Stimulated activated CD8-positive, alpha-beta memory T cell treated with anti-CD3 and anti-CD28 coated beads, Interleukin-4, amount 100 ng/mL, for 1 hour (primary cell): ENCODE measurements around the gene SLC39A3.
"Not testable (repeated sequence)": the region's sequence is repeated elsewhere in the genome, so short reads cannot be mapped to it uniquely, and the experiment has no call there.

Experiments
- DNase-seq, 2 donors: peaks; one replicate each; pipeline ENCODE4 v3.0.0-alpha.2; 2020; ENCODE audit warnings: low read depth in 2 of 2, low spot score in 1 of 2

The SLC39A3 gene

DNA sequence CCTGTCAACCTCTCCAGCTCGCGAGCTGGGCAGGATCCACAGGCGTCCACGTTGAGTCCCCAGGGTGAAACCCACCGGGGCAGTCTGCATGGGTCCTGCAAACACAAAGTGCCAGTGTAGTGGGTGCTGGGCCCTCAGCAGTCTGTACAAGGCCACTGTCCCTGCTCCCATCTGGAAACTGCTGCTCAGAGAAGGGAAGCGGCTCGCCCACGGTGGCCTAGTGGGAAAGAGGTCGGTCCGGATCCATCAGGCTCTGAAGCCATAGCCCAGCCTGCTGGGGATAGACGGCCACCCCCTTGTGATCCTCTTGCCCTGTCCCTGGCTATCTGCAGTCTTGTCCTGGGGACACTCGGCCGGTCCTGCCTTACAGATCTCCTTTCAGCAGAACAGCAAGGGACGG, 16.1 kb downstream of the SLC39A3 start:
- DNase-seq = no peak

DNA sequence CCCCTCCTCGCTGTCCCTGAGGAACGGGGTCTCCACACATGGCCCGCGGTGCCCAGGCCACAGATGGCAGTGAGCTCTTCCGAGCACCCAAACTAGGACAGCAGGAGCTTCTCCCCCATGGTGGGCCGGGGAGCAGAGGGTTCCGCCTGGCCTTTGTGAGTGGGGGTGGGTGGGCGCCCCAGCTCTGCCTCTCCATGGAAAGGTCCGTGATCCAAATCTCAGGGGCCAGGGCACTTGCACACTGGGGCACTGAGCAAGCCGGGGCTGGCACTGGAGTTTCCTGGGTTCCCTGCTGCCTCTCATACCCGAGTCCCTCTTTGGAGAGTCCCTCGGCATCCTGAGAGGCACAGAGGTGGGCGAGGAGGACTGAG, 16.5 kb downstream of the SLC39A3 start:
- DNase-seq = no peak

GRCh38 chr19:2722541-2723344, 17.1 kb downstream of the SLC39A3 start:
- no peak for DNase-seq

- no peak for DNase-seq
These were observed 18.0 kb downstream of the SLC39A3 start for GRCh38 chr19:2721570-2722540.

DNA sequence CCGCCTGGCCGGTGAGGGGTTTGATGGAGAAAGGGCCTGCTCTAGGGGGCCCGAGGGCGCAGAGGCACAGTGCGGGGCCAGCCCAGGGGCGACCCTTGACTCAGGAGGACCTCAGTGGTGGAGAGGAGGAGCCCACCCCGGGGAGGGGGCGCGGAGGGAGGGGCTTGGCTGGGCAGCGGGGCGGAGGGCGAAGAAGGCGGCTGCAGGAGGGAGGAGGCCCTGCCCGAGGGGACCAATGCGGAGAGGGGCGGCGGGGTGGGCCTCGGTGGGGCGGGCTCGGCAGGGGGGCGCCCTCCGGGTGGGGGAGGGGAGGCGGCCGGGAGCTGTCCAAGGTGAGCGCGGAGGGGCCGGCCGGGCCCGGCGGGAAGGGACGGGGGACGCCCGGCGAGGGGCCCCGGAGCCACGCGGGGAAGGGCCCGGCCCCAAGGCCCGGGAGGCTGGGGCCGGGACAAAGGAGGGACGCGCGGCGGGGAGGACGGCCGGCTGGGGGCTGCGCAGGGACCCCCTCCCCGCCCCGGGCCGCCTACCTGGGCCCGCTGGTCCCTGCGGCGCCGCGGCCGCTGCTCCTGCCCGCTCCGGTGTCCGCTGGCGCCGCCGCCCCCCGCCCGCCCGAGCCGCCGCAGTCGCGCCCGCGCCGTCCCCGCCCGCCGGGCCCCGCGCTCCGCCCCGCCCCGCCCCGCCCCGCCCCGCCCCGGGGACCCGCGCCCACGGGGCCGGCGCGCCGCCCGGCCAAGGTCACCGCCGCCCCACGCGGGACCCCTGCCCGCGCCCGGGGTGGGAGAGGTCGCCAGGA, 18.8 kb downstream of the SLC39A3 start, which contains the start of gene DIRAS1:
TSS of gene DIRAS1 (minus strand) at position 596 of the 793 bp plus-strand sequence. CDS start 3,566 bp downstream, outside the sequence.
- no peak for DNase-seq

- no peak for DNase-seq
These were observed 19.7 kb downstream of the SLC39A3 start for GRCh38 chr19:2719920-2720776.

GRCh38 chr19:2719232-2719735, 20.5 kb downstream of the SLC39A3 start:
- DNase-seq = no peak

DNA sequence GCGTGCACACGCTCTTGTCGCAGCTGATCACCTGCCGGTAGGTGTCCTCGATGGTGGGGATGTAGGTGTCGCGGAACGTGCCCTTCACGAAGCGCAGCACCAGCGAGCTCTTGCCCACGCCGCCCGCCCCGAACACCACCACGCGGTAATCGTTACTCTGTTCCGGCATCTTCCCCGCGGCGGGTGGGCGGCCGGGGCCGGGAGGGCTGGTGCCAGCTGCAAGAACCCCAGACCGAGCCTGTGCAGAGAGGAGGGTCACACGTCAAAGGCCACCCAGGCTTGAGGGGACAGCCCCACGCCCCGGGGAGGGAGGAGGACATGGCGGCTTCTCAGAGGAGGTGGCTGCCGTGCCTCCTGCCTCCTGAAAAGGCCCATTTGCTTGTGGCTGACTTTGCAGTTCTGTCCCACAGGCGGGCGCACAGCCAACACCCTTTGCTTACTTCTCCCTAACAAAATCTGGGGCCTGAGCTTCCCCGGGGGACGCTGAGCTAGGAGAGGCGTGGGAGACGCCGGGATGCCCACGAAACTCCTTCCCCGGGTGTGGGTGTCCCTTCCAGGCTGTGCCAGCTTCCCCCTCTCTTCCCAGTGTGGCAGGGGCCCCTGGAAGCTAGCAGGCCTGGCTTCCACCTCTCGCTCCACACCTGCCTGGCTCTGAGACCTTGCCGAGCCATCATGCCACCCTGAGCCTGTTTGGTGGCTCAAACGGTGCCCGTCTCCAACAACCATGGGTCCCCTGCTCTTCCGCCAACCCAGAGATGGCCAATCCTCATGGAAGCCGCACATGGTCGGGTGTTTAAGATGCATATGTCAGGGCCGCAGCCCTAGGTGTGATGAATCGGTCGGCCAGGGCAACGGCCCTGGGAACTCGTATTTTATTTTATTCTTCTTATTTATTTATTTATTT, 21.9 kb downstream of the SLC39A3 start:
- DNase-seq = no peak

DNA sequence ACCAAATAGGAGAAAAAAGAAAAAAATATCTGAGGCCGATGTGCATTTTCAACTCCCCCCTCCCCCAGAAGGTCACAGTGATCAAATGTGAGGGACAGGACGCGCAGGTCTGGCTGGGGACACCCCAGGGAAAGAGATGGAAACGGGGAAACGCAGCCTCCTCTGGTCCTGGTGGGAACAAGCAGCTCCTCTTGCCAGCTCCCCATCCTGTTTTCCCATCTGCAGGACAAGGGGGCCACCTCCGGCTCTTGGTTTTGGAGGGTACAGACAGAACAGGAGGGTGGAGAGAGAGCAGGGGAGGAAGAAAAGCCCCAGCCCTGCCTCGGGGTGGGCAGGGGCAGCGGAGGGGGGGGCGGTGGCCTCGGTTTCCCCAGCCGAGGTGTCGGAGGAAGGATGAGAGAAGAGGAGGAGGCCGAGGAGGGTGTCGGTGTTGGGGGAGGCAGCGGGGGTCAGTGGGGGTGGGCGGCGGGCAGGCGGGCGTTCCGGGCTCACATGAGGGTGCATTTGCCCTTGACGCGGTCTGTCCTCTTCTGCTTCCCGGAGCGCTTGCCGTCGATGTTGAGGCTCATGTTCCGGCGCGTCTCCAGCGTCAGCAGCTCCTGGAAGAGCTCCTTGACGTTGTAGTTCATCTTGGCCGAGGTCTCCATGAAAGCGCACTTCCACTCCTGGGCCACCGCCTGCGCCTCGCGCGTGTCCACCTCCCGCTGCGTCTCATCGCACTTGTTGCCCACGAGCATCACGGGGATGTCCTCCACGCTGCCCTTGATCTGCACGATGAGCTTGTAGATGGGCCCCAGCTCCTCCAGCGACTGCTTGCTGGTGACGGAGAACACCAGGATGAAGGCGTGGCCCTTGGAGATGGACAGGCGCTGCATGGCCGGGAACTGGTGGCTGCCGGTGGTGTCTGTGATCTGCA, 22.8 kb downstream of the SLC39A3 start:
- no peak for DNase-seq

DNA sequence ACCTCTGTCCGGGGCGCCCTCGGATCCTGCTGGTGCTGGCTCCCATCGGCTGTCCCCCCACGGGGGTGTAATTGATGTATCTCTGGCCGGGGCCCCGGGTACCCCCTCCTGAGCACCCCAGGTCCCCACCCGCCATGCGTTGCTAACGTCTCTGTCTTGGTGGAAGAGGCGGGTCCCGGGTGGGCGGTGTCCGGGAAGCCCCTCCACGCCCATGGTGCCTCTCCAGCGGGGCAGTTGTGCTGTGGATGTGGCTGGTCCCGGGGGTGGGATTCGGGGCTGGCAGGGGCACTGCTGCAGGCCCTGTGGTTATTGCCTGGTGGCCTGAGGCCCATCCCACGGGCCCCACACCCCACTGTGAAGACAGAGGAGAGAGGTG, 23.6 kb downstream of the SLC39A3 start:
- DNase-seq = no peak

GRCh38 chr19:2715470-2716274, 24.1 kb downstream of the SLC39A3 start:
- DNase-seq = no peak

DNA sequence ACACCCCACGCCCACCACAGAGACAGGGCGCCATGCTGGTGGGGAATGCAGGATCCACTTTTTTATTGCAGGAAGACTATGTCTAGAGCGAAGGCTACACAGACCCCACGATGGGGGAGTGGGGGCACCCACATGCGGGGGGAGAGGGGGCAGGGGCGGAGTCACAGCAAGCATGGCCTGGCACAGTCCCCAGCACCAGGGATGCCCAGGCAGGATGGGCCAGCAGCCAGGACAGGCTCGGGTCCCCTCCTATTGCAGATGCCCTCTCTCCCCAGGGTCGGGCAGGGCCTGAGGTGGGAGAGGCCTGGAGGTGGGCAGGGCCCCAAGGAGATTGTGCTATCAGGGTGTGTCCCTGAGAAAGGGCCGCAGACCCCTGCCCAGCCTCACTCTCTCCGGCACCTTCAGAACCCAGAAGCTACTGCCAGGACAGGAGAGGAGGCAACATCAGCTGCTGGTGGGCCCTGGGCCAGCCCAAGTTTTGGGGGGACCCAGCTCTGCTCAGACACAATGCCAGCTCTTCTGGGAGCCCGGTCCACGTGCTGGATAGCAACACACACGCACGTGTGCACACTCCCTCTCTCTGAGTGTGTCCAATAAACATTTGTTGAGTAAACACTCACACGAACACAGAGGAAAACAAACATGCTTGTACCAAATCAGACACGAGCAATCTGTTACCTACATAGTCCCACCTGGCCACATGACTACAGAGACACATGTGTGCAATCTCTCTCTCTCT, 25.1 kb downstream of the SLC39A3 start:
- no peak for DNase-seq

DNA sequence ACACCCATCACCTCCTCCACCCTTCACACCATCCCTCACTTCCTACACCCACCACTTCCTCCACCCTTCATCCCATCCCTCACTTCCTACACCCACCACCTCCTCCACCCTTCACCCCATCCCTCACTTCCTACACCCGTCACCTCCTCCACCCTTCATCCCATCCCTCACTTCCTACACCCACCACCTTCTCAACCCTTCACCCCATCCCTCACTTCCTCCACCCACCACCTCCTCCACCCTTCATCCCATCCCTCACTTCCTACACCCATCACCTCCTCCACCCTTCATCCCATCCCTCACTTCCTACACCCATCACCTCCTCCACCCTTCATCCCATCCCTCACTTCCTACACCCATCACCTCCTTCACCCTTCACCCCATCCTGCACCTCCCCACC, 25.7 kb downstream of the SLC39A3 start:
- DNase-seq = not testable (repeated sequence)

- not testable (repeated sequence) for DNase-seq
These were observed 26.6 kb downstream of the SLC39A3 start for GRCh38 chr19:2713170-2713569.

DNA sequence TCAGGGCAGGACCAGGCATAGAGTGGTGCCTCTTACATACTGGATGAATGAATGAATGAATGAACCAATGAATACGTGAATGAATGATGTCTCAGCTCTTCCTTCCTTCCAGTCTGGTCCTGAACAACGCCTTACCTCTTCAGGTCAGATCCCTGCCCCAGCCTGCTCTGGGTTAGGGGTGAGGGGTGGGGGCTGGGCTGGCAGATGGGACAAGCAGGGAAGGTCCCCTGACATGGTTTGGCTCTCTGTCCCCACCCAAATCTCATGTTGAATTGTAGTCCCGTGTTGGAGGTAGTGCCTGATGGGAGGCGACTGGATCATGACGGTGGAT, 28.0 kb downstream of the SLC39A3 start:
- no peak for DNase-seq

- no peak for DNase-seq
These were observed 28.5 kb downstream of the SLC39A3 start for GRCh38 chr19:2711172-2711874.
